ENCODE results near the gene SLC27A3. TPM values are rescaled to one million over a fixed set of nuclear protein-coding genes. Genes with fewer than 3 reads are reported as not detected.
"Not testable (repeated sequence)": the region's sequence is repeated elsewhere in the genome, so short reads cannot be mapped to it uniquely, and the experiment has no call there.

SLC27A3 gene
- total RNA-seq, 3 donors from 2014 or later (not counting 1 experiment from before 2014, with no cell fraction given), result 65.3 to 107 (median 89.8) TPM

DNA sequence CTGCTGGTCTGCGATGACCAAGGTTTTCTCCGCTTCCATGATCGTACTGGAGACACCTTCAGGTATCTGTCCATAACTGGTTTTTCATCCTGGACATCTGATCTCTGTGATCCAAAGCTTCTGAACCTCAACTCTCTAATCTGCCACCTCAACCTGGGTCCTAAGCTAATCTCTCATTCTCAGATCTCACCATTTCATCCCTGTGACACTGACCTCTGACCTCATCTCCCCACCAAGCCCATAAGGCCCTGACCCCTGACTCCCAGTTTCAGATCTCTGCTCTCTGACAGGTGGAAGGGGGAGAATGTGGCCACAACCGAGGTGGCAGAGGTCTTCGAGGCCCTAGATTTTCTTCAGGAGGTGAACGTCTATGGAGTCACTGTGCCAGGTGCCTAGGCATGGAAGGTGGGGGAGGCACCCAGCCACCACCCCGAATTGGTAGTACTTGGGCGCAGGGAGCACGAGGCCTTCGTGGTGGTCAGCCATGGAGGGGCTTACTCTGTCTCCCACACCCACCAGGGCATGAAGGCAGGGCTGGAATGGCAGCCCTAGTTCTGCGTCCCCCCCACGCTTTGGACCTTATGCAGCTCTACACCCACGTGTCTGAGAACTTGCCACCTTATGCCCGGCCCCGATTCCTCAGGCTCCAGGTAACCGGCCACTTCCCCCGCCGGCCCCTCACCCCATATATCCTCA, 3.8 kb downstream of the SLC27A3 start:
- ATAC-seq (no peak), DNase-seq (no peak)
- H3K36me3 ChIP-seq (ENCODE audit: control insufficient read depth, insufficient read depth, low read length), result peaks cover 24% of the 10 kb centered on the region
- no peaks in the 10 kb centered on the region for H3K9me3 Mint-ChIP-seq
- no peak overlapping the region for H3K4me3 ChIP-seq (ENCODE audit: low read length)
- H3K9me3 ChIP-seq (ENCODE audit: control insufficient read depth, insufficient read depth, low read length), result no peaks in the 10 kb centered on the region
- no peak overlapping the region for H3K27ac ChIP-seq (ENCODE audit: low read length)
- 95% methylated on average over 18 of the region's 18 CpGs for WGBS (ENCODE audit: insufficient coverage)
- peaks cover 34 to 59% of the 10 kb centered on the region in 2 donors for H3K4me1 Mint-ChIP-seq
- H3K36me3 Mint-ChIP-seq, result no peaks in the 10 kb centered on the region
- TF ChIP-seq, protein P1, sequence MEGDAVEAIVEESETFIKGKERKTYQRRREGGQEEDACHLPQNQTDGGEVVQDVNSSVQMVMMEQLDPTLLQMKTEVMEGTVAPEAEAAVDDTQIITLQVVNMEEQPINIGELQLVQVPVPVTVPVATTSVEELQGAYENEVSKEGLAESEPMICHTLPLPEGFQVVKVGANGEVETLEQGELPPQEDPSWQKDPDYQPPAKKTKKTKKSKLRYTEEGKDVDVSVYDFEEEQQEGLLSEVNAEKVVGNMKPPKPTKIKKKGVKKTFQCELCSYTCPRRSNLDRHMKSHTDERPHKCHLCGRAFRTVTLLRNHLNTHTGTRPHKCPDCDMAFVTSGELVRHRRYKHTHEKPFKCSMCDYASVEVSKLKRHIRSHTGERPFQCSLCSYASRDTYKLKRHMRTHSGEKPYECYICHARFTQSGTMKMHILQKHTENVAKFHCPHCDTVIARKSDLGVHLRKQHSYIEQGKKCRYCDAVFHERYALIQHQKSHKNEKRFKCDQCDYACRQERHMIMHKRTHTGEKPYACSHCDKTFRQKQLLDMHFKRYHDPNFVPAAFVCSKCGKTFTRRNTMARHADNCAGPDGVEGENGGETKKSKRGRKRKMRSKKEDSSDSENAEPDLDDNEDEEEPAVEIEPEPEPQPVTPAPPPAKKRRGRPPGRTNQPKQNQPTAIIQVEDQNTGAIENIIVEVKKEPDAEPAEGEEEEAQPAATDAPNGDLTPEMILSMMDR (IDR thresholded peaks at IDR 0.05), result no peak
- H3K4me1 ChIP-seq (ENCODE audit: control insufficient read depth, insufficient read depth, low read length), result peaks cover 49% of the 10 kb centered on the region
- intact Hi-C loops (cut with micrococcal nuclease), result loop anchor here (5.0 to 10.0 kb wide), 2 partner anchors 52 to 104 kb away; partner anchors contain the start of genes ILF2, INTS3 and NPR1
- H3K27me3 ChIP-seq (ENCODE audit: control insufficient read depth, insufficient read depth, low read length), result no peaks in the 10 kb centered on the region
- no peaks in the 10 kb centered on the region for H3K27me3 Mint-ChIP-seq (ENCODE audit: low read depth in 2 of 2)
- peak overlapping the region; percentile 37 for H3K4me3 Mint-ChIP-seq
- H3K27ac Mint-ChIP-seq, result peak overlapping the region; percentile 18 to 92

DNA sequence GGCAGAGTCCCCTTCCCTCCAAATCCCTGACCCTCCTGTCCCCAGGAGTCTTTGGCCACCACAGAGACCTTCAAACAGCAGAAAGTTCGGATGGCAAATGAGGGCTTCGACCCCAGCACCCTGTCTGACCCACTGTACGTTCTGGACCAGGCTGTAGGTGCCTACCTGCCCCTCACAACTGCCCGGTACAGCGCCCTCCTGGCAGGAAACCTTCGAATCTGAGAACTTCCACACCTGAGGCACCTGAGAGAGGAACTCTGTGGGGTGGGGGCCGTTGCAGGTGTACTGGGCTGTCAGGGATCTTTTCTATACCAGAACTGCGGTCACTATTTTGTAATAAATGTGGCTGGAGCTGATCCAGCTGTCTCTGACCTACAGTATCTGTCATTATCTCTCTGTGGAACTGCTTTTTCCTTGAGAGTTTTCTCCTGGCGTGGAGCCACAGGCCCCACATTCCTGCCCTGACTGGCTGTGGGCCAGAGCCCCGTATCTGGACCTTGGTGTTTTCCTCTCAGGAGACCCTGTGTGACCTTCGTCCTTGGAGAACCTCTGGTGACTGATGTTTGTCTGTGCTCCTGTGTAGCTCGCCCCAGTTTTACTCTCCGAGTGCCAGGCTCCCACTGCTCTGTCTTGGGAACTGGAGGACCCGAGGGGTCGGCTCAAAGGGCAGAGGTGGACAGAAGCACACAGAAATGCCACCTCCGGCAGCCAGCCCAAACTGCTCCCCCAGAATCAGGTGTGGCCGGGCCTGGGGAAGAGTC, 4.8 kb downstream of the SLC27A3 start:
- H3K9me3 Mint-ChIP-seq, result no peaks in the 10 kb centered on the region
- H3K27me3 ChIP-seq (ENCODE audit: control insufficient read depth, insufficient read depth, low read length), result no peaks in the 10 kb centered on the region
- DNase-seq, result no peak

DNA sequence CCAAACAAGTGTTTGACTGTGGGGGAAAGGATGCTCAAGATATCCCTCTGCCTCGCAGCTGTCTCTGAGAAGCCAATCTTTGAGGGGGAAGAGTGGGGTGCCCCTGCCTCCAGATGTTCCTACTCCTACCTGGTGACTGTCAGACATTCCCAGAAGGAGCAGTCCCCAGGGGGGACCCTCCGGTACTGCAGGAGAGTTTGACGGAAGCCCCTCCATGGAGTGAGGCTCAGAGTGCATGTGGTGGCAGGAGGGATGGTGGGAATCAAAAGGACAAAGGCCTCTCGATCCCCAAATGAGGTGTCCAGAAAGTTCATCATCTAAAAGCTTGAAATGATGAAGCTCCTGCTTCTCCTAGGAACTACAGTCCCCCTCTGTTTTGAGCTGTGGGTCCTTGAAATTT, 5.3 kb downstream of the SLC27A3 start:
- intact Hi-C loops (cut with micrococcal nuclease), result no loop called here
- Mint-ChIP-seq H3K36me3 (no peaks in the 10 kb centered on the region), H3K9me3 (no peaks in the 10 kb centered on the region), H3K27me3 (ENCODE audit: low read depth in 2 of 2) (no peaks in the 10 kb centered on the region), H3K4me3 (no peak overlapping the region), H3K4me1 (peaks cover 23 to 47% of the 10 kb centered on the region in 2 donors), H3K27ac (peak overlapping the region in 1 of 2 donors; percentile 33)
- WGBS (ENCODE audit: insufficient coverage), result 98% methylated on average over 4 of the region's 4 CpGs
- Histone ChIP-seq H3K27ac (ENCODE audit: low read length) (no peak overlapping the region), H3K27me3 (ENCODE audit: control insufficient read depth, insufficient read depth, low read length) (no peaks in the 10 kb centered on the region), H3K4me1 (ENCODE audit: control insufficient read depth, insufficient read depth, low read length) (peaks cover 42% of the 10 kb centered on the region), H3K9me3 (ENCODE audit: control insufficient read depth, insufficient read depth, low read length) (no peaks in the 10 kb centered on the region), H3K4me3 (ENCODE audit: low read length) (no peak overlapping the region), H3K36me3 (ENCODE audit: control insufficient read depth, insufficient read depth, low read length) (peaks cover 24% of the 10 kb centered on the region)
- ATAC-seq, result no peak
- DNase-seq, result no peak
- TF ChIP-seq, protein P1 (IDR thresholded peaks at IDR 0.05), result no peak

More for the DNA sequence above, 4.8 kb downstream of the SLC27A3 start:
- Mint-ChIP-seq H3K27me3 (ENCODE audit: low read depth in 2 of 2) (no peaks in the 10 kb centered on the region), H3K4me1 (peaks cover 24 to 49% of the 10 kb centered on the region in 2 donors), H3K4me3 (no peak overlapping the region), H3K27ac (peak overlapping the region; percentile 18 to 92), H3K36me3 (no peaks in the 10 kb centered on the region)
- TF ChIP-seq, protein P1 (IDR thresholded peaks at IDR 0.05), result no peak
- Histone ChIP-seq H3K36me3 (ENCODE audit: control insufficient read depth, insufficient read depth, low read length) (peaks cover 24% of the 10 kb centered on the region), H3K4me1 (ENCODE audit: control insufficient read depth, insufficient read depth, low read length) (peaks cover 44% of the 10 kb centered on the region), H3K4me3 (ENCODE audit: low read length) (no peak overlapping the region), H3K9me3 (ENCODE audit: control insufficient read depth, insufficient read depth, low read length) (no peaks in the 10 kb centered on the region), H3K27ac (ENCODE audit: low read length) (no peak overlapping the region)
- intact Hi-C loops (cut with micrococcal nuclease), result loop anchor here (5.0 to 10.0 kb wide), 2 partner anchors 53 to 105 kb away; partner anchors contain the start of genes ILF2, INTS3 and NPR1
- no peak for ATAC-seq
- 96% methylated on average over 17 of the region's 17 CpGs for WGBS (ENCODE audit: insufficient coverage)

- intact Hi-C loops (cut with micrococcal nuclease), result loop anchor here (1.0 kb wide), 2 partner anchors 7 to 9 kb away; partner anchors contain the start of gene SLC27A3
- Mint-ChIP-seq H3K4me1 (peaks cover 11 to 30% of the 10 kb centered on the region in 2 donors), H3K27ac (peak overlapping the region; percentile 89 to 96), H3K4me3 (peak overlapping the region; percentile 91)
- H3K27me3 ChIP-seq (ENCODE audit: control insufficient read depth, insufficient read depth, low read length); DNase-seq; H3K9me3 ChIP-seq (ENCODE audit: control insufficient read depth, insufficient read depth, low read length); H3K27me3 Mint-ChIP-seq (ENCODE audit: low read depth in 2 of 2); H3K36me3 Mint-ChIP-seq; H3K4me3 ChIP-seq (ENCODE audit: low read length); H3K9me3 Mint-ChIP-seq; ATAC-seq: not testable (repeated sequence)
- Histone ChIP-seq H3K27ac (ENCODE audit: low read length) (peak overlapping the region; percentile 89), H3K36me3 (ENCODE audit: control insufficient read depth, insufficient read depth, low read length) (peaks cover 24% of the 10 kb centered on the region), H3K4me1 (ENCODE audit: control insufficient read depth, insufficient read depth, low read length) (peaks cover 25% of the 10 kb centered on the region)
- 93% methylated on average over 7 of the region's 8 CpGs for WGBS (ENCODE audit: insufficient coverage)
Observed at GRCh38 chr1:153782648-153783047, 7.4 kb downstream of the SLC27A3 start.

All from natural killer cell (primary cell).